Activated CD8-positive, alpha-beta memory T cell treated with anti-CD3 and anti-CD28 coated beads, Interleukin-2, amount 10 ng/mL, durations not matched to agents 7 days and 5 days (primary cell): Measurements from ENCODE around the gene TBCD. TPM values are rescaled to one million over a fixed set of nuclear protein-coding genes. Genes with fewer than 3 reads are reported as not detected.

Experiments used
- ATAC-seq: fragments of 150-1000 bp; cut with Tn5 transposase; one replicate; pipeline ENCODE4 v1.10.0; 2021; ENCODE audit warnings: moderate library complexity
- CTCF ChIA-PET: fragments of 350-600 bp; sonication (Branson Sonifier 250); formaldehyde crosslinking; loops from one replicate; lab custom pipeline; 2021; ENCODE audit warnings: antibody characterized with exemption; lab: Charles Lee
- DNase-seq: peaks from one replicate; pipeline ENCODE4 v3.0.0-alpha.2; 2020
- H3K27ac Mint-ChIP-seq: one replicate; pipeline ENCODE4 v1.8.0; 2021; ENCODE audit warnings: mild to moderate bottlenecking, mixed read lengths
- H3K27me3 Mint-ChIP-seq: one replicate; pipeline ENCODE4 v1.8.0; 2021; ENCODE audit warnings: mixed read lengths
- H3K36me3 Mint-ChIP-seq: one replicate; pipeline ENCODE4 v1.8.0; 2021; ENCODE audit warnings: mild to moderate bottlenecking, mixed read lengths
- H3K4me1 Mint-ChIP-seq: one replicate; pipeline ENCODE4 v1.8.0; 2021; ENCODE audit warnings: mixed read lengths
- H3K4me3 Mint-ChIP-seq: one replicate; pipeline ENCODE4 v1.8.0; 2021; ENCODE audit warnings: mild to moderate bottlenecking, moderate library complexity, mixed read lengths
- H3K9me3 Mint-ChIP-seq: one replicate; pipeline ENCODE4 v1.8.0; 2022; ENCODE audit warnings: low read depth, mixed read lengths
- total RNA-seq, 2 experiments: library from RNA; stranded (reverse); gene quantifications; one replicate each; pipeline ENCODE4 v1.2.3, GENCODE V29; 2021

Gene TBCD
- total RNA-seq, 2 experiments from 2014 or later, result 105 to 157 TPM

DNA sequence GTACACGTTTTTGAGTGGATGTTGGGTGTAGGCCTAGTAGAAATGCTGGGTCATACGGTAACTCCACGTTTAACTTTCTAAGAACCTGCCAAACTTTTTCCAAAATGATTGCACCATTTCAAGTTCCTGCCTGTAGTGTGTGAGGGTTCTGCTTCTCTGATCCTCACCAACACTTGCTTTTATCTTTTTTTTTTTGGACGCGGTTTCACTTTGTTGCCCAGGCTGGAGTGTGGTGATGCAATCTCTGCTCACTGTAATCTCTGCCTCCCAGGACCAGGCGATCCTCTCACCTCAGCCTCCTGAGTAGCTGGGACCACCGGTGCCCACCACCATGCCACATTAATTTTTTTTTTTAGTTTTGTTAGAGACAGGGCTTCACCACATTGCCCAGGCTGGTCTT, 64.5 kb downstream of the TBCD start:
- Mint-ChIP-seq H3K4me1 (peaks cover 11% of the 10 kb centered on the region), H3K36me3 (peaks cover 39% of the 10 kb centered on the region), H3K9me3 (peaks cover 8% of the 10 kb centered on the region), H3K27ac (no peak overlapping the region), H3K4me3 (no peak overlapping the region), H3K27me3 (no peaks in the 10 kb centered on the region)
- no peak for DNase-seq
- CTCF ChIA-PET, result interaction anchor here (1.5 kb wide), 1 partner anchor 98 kb away, joined by 4 read pairs; no protein-coding TSS in a partner anchor
- no peak for ATAC-seq

DNA sequence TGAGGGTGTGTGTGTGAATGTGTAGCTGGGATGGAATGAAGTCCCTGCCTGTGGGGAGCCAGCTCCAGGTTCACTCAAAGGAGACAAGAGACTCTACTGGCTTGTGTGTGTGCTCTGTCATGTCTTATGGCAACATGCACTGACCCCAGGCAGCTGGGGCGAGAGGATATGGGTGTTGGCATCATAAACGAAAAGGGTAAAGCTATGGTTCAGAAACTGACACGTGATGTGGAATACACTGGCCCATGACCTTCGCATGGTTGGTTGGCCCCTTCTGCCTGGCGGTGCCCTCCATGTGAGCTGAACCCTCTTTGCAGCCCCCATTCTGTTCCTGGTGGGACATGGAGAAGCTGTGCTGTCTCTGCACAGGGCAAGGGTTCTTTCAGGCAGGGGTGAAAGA, 66.1 kb downstream of the TBCD start:
- no peak overlapping the region for H3K27ac Mint-ChIP-seq
- ATAC-seq, result no peak

DNA sequence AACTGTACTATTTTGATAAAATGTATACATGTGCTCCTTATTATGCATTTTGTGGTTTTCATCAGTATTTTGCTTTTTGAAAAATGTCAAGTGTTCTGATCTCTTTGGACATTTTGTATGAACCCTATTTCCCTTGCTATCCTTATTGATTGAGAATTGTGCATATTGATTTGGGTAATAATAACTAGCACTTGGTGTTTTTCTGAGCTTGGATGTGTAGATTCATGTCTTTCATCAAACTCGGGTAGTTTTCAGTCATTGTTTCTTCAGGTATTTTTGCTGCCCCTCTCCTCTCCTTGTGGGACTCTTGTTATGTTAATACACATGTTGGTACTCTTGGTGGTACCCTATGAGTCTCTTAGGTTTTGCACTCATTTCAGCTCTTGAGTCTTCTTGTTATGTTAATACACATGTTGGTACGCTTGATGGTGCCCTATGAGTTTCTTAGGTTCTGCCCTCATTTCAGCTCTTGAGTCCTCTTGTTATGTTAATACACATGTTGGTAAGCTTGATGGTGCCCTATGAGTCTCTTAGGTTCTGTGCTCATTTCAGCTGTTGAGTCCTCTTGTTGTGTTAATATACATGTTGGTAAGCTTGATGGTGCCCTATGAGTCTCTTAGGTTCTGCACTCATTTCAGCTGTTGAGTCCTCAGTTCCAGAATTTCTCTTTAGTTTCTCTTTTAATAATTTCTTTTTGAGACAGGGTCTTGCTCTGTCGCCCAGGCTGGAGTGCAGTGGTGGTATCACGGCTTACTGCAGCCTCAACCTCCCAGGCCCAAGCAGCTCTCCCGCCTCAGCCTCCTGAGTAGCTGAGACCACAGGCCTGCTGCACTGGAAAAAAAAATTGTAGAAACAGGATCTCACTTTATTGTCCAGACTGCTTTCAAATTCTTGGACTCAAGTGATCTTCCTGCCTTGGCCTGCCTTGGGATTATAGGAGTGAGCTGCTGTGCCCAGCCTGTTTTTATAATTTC, 68.7 kb downstream of the TBCD start:
- H3K27me3 Mint-ChIP-seq, result no peaks in the 10 kb centered on the region
- no peak for DNase-seq
- peaks cover 7% of the 10 kb centered on the region for H3K4me1 Mint-ChIP-seq
- H3K36me3 Mint-ChIP-seq, result peaks cover 43% of the 10 kb centered on the region
- ATAC-seq, result no peak
- H3K9me3 Mint-ChIP-seq, result peaks cover 8% of the 10 kb centered on the region
- CTCF ChIA-PET, result interaction anchor here (1.3 kb wide), 1 partner anchor 33 kb away, joined by 3 read pairs; no protein-coding TSS in a partner anchor
- H3K4me3 Mint-ChIP-seq, result no peak overlapping the region
- H3K27ac Mint-ChIP-seq, result no peak overlapping the region

More for the DNA sequence above, 66.1 kb downstream of the TBCD start:
- CTCF ChIA-PET, result interaction anchor here (1.5 kb wide), 1 partner anchor 97 kb away, joined by 4 read pairs; no protein-coding TSS in a partner anchor
- no peak overlapping the region for H3K4me3 Mint-ChIP-seq
- DNase-seq, result no peak
- H3K9me3 Mint-ChIP-seq, result peaks cover 8% of the 10 kb centered on the region
- peaks cover 11% of the 10 kb centered on the region for H3K4me1 Mint-ChIP-seq
- no peaks in the 10 kb centered on the region for H3K27me3 Mint-ChIP-seq
- H3K36me3 Mint-ChIP-seq, result peaks cover 41% of the 10 kb centered on the region

DNA sequence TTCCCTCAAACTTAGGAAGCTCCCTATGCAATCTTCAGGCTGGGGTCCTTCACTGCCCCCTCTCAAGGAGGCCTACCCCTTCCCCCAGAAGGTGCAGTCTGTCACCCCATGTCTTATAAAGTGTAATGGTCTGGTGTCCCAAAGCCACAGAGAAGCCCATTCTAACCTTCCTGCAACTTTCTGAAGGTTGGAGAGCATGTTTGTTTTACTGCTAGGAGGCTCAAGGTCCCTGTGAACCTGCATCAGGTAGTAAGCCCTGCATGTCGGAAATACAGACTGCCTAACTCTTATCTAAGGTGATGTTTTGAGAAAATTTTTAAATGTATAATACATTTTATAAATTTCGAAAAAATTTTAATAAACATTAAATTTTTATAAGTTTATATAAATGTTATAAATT, 69.7 kb downstream of the TBCD start:
- peaks cover 38% of the 10 kb centered on the region for H3K36me3 Mint-ChIP-seq

DNA sequence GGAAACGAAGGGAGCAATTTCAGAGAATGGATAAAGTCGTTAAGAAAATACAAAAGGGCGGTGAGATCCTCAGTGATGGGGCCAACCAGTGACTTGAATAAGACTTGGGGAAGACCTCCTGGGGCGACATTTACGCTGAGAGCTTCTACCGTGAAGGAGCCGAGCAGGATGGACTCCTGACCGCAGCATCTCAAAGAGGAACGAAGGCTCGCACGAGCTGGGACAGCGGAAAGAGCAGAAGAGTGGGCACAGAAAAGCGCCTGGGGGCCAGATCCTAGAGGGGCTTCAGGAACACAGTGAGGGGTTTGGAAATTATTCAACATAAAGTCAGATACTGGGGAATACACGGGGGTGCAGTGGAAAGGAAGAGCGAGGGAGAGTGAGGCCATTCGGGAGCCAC, 70.4 kb downstream of the TBCD start:
- DNase-seq (no peak), ATAC-seq (no peak)
- CTCF ChIA-PET, result no interaction called here
- Mint-ChIP-seq H3K4me3 (no peak overlapping the region), H3K27ac (no peak overlapping the region), H3K4me1 (no peaks in the 10 kb centered on the region), H3K27me3 (no peaks in the 10 kb centered on the region), H3K36me3 (peaks cover 37% of the 10 kb centered on the region), H3K9me3 (peaks cover 8% of the 10 kb centered on the region)

More for the DNA sequence above, 69.7 kb downstream of the TBCD start:
- DNase-seq, result no peak
- ATAC-seq, result no peak
- CTCF ChIA-PET, result interaction anchor here (1.3 kb wide), 1 partner anchor 32 kb away, joined by 3 read pairs; no protein-coding TSS in a partner anchor
- Mint-ChIP-seq H3K4me3 (no peak overlapping the region), H3K27ac (no peak overlapping the region), H3K27me3 (no peaks in the 10 kb centered on the region), H3K9me3 (peaks cover 8% of the 10 kb centered on the region), H3K4me1 (no peaks in the 10 kb centered on the region)

DNA sequence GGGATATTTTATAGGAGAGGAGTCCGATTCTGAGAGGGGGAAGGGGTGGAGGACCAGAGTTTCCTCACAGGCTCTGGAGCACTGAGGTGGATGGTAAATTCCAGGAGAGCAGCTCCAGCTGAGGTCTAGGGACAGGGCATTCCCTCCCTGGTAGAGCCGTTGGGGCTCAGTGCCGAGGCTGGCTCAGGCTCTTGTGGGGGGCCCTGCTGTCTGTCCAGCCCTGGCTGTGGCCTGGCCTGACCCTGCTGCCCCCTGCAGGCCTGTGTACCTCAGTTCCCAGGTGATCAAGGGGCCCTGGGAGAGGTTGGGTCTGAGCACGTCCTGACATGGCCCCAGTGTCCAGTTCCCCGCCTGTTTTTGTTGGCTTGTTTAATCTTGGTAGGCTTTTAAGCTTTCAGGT, 71.1 kb downstream of the TBCD start:
- H3K9me3 Mint-ChIP-seq, result peaks cover 8% of the 10 kb centered on the region
- H3K27ac Mint-ChIP-seq, result no peak overlapping the region
- no peak overlapping the region for H3K4me3 Mint-ChIP-seq
- CTCF ChIA-PET, result no interaction called here
- no peak for DNase-seq
- no peaks in the 10 kb centered on the region for H3K27me3 Mint-ChIP-seq
- no peaks in the 10 kb centered on the region for H3K4me1 Mint-ChIP-seq
- H3K36me3 Mint-ChIP-seq, result peaks cover 38% of the 10 kb centered on the region
- ATAC-seq, result no peak

DNA sequence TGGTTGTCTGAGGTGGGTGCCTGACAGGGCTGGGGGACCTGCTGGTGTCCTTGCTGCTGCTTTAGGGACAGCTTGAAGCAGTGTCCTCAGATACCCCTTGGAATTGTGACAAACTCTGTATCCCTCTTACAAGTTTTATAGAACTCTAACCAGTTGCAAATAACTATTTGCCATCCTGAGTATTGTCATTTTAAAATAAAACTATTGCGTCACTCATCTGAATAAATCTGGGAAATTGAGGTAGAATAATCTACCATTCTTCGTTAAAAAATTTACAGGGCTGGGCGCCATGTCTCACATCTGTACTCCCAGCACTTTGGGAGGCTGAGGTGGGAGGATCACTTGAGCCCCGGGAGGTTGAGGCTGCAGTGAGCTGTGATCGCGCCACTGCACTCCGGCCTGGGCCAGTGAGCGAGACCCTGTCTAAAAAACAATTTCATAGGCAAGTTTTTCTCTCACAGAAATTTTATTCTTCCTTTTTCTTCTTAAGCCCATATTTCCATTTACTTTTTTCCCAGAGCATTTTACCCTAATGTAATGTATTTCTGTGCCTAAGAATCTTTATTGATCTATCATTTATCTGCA, 73.8 kb downstream of the TBCD start:
- peaks cover 28% of the 10 kb centered on the region for H3K36me3 Mint-ChIP-seq
- H3K9me3 Mint-ChIP-seq, result peaks cover 5% of the 10 kb centered on the region
- H3K4me3 Mint-ChIP-seq, result no peak overlapping the region
- DNase-seq (no peak), ATAC-seq (no peak)
- H3K27me3 Mint-ChIP-seq, result no peaks in the 10 kb centered on the region
- H3K27ac Mint-ChIP-seq, result no peak overlapping the region
- H3K4me1 Mint-ChIP-seq, result no peaks in the 10 kb centered on the region
- CTCF ChIA-PET, result interaction anchor here (1.7 kb wide), 1 partner anchor 11 kb away, joined by 3 read pairs; no protein-coding TSS in a partner anchor

DNA sequence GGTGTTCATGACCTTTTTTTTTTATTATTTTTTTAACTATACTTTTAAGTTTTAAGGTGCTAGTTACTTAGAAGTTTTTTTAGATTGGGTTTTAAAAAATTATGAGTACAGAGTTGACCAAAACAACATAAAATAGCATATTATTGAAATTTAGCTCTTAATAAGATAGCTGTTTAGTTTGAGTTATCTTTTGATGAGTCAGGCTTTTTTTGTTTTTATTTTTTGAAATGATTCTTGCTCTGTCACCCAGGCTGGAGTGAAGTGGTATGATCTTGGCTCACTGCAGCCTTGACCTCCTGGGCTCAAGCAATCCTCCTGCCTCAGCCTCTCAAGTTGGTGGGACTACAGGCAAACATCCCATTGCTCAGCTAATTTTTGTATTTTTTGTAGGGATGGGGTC, 74.3 kb downstream of the TBCD start:
- Mint-ChIP-seq H3K27ac (no peak overlapping the region), H3K4me3 (no peak overlapping the region), H3K36me3 (peaks cover 24% of the 10 kb centered on the region), H3K9me3 (peaks cover 4% of the 10 kb centered on the region), H3K27me3 (no peaks in the 10 kb centered on the region), H3K4me1 (no peaks in the 10 kb centered on the region)
- ATAC-seq (no peak), DNase-seq (no peak)
- CTCF ChIA-PET, result interaction anchor here (1.7 kb wide), 1 partner anchor 11 kb away, joined by 3 read pairs; no protein-coding TSS in a partner anchor

DNA sequence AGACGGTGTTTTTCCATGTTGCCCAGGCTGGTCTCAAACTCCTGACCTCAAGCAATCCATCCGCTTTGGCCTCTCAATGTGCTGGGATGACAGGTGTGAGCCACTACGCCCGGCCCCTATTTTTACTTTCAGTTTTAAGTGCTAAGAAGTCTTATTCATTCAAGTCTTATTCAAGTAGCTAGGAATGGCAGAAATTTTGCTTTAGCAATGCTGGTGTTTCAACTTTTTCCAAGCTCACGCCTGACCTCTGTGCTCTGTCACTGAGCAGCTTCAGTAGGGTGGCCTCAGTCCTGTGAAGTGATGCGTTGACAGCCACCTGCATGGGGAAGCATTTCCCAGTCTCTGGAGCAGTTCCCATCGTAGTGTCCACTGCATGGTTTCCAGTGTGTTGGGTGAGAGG, 75.1 kb downstream of the TBCD start:
- no peak for ATAC-seq
- Mint-ChIP-seq H3K4me3 (no peak overlapping the region), H3K36me3 (peaks cover 22% of the 10 kb centered on the region), H3K4me1 (no peaks in the 10 kb centered on the region), H3K9me3 (peaks cover 4% of the 10 kb centered on the region), H3K27ac (no peak overlapping the region), H3K27me3 (no peaks in the 10 kb centered on the region)
- CTCF ChIA-PET, result no interaction called here
- DNase-seq, result no peak

DNA sequence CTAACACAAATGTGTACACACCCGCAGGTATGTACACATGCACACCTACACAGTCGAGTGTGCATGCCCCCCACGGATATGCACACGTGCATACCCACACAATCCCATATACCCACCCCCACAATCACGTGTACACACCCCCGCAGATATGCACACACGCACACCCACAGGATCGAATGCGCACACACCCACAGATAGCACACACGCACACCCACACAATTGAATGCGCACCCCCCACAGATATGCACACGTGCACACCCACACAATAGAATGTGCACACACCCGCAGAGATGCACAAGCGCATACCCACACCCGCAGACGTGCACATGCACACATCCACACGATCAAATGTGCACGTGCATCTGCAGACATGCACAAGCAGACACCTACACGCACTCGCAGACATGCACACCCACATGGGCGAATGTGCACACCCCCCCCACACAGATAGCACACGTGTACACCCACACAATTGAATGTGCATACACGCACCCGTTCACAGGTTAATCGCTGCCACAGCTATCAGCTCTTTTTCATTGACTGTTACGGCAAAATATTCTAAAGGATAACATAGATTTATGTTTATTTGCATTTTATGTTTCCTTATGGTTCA, 77.1 kb downstream of the TBCD start:
- CTCF ChIA-PET, result interaction anchor here (1.4 kb wide), 1 partner anchor 42 kb away, joined by 3 read pairs; no protein-coding TSS in a partner anchor
- H3K9me3 Mint-ChIP-seq, result peaks cover 4% of the 10 kb centered on the region
- DNase-seq (no peak), ATAC-seq (no peak)
- H3K4me1 Mint-ChIP-seq, result no peaks in the 10 kb centered on the region
- peaks cover 19% of the 10 kb centered on the region for H3K36me3 Mint-ChIP-seq
- H3K27me3 Mint-ChIP-seq, result no peaks in the 10 kb centered on the region
- no peak overlapping the region for H3K27ac Mint-ChIP-seq
- H3K4me3 Mint-ChIP-seq, result no peak overlapping the region

DNA sequence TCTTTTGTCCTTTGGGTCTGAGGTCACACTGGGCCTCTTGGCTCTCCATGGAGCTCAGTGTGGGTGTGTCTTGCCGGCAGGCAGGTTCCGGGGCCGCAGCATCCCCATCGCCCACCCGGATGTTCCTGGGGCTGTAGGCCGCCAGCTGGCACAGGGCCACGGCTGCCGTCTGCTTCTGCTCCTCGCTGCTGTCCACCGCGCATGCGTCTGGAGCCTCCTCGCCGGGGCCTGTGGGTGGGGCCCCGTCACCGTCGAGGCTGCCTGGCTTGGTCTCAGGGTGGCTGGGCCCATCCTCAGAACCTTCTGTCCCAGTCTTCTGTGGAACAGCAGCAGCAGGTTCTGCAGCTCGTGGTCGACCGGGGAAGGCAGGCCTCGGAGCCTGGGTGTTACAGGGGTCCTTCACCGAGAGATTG, 78.4 kb downstream of the TBCD start:
- H3K9me3 Mint-ChIP-seq, result peaks cover 4% of the 10 kb centered on the region

DNA sequence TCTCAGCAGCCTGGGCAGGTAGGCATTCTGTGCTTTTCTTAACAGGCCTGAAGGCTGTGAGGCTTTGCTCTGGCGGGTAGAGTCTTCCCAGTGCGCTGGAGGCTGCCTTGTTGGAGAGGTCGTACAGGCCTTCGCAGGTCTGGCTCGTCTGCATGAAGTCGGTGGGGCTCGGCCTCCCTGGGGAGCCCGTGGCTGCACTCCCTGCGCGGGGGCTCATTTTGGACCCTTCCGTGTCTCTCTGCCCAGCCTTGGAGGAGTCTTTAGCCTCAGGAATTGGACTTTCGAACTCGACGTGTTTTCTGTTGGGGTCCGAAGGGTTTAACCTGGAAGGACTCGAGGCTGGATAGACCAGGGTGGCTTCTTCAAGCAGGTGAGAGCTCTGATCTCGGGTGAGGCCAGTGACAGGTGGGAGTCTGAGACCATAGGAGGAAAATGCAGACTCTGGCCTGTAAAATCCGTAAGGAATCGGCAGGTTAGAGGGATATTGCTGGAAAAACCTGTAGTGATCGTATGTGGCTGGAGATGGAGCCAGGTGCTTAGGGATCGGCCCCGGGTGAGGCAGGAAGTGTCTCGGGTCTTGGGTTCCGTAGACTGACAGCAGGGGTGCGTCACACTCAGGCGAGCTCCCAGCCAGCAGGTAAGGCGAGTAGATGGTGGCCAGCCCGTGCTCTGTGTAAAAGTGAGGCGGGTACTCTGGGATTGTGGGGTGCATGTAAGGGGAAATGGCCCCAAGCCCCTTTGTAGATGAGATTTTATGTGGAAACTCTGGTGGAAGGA, 79.4 kb downstream of the TBCD start:
- Mint-ChIP-seq H3K27ac (no peak overlapping the region), H3K36me3 (peaks cover 19% of the 10 kb centered on the region), H3K9me3 (peaks cover 4% of the 10 kb centered on the region), H3K4me1 (no peaks in the 10 kb centered on the region), H3K27me3 (no peaks in the 10 kb centered on the region), H3K4me3 (no peak overlapping the region)
- CTCF ChIA-PET, result no interaction called here
- ATAC-seq (no peak), DNase-seq (no peak)

More for the DNA sequence above, 78.4 kb downstream of the TBCD start:
- no peak overlapping the region for H3K27ac Mint-ChIP-seq
- DNase-seq (no peak), ATAC-seq (no peak)
- H3K4me3 Mint-ChIP-seq, result no peak overlapping the region
- H3K27me3 Mint-ChIP-seq, result no peaks in the 10 kb centered on the region
- no peaks in the 10 kb centered on the region for H3K4me1 Mint-ChIP-seq
- H3K36me3 Mint-ChIP-seq, result peaks cover 19% of the 10 kb centered on the region
- CTCF ChIA-PET, result interaction anchor here (1.4 kb wide), 1 partner anchor 41 kb away, joined by 3 read pairs; no protein-coding TSS in a partner anchor
